ENCODE measurements around the gene APLF. TPM values are rescaled to one million over a fixed set of nuclear protein-coding genes. Genes with fewer than 3 reads are reported as not detected.
"Not testable (repeated sequence)": the region's sequence is repeated elsewhere in the genome, so short reads cannot be mapped to it uniquely, and the experiment has no call there.

The APLF gene
- polyA plus RNA-seq, 1 donor from 2014 or later, result 2.3 TPM

- Mint-ChIP-seq H3K4me3 (no peak overlapping the region), H3K9me3 (no peaks in the 10 kb centered on the region), H3K4me1 (peaks cover 5 to 7% (median 6%) of the 10 kb centered on the region in 3 donors), H3K27ac (no peak overlapping the region), H3K27me3 (no peaks in the 10 kb centered on the region), H3K36me3 (peaks cover 7% of the 10 kb centered on the region)
Observed at GRCh38 chr2:68589963-68590362, 122.6 kb downstream of the APLF start.

GRCh38 chr2:68590702-68591101 lies 123.3 kb downstream of the APLF start:
- H3K9me3 Mint-ChIP-seq, result no peaks in the 10 kb centered on the region
- H3K27ac Mint-ChIP-seq, result no peak overlapping the region
- peaks cover 7% of the 10 kb centered on the region for H3K36me3 Mint-ChIP-seq
- H3K4me3 Mint-ChIP-seq, result no peak overlapping the region
- no peaks in the 10 kb centered on the region for H3K27me3 Mint-ChIP-seq
- peaks cover 5 to 9% (median 9%) of the 10 kb centered on the region in 3 donors for H3K4me1 Mint-ChIP-seq

GRCh38 chr2:68591225-68591624 lies 123.8 kb downstream of the APLF start:
- no peak overlapping the region for H3K4me3 Mint-ChIP-seq
- H3K36me3 Mint-ChIP-seq, result peaks cover 7% of the 10 kb centered on the region
- H3K27ac Mint-ChIP-seq, result no peak overlapping the region
- no peaks in the 10 kb centered on the region for H3K9me3 Mint-ChIP-seq
- no peaks in the 10 kb centered on the region for H3K27me3 Mint-ChIP-seq
- H3K4me1 Mint-ChIP-seq, result peaks cover 5 to 9% (median 9%) of the 10 kb centered on the region in 3 donors

- Mint-ChIP-seq H3K27me3 (no peaks in the 10 kb centered on the region), H3K9me3 (peaks cover 0 to under 1% (median 0%) of the 10 kb centered on the region in 3 donors), H3K4me1 (peaks cover 5 to 9% (median 9%) of the 10 kb centered on the region in 3 donors), H3K27ac (no peak overlapping the region), H3K36me3 (peaks cover 7% of the 10 kb centered on the region), H3K4me3 (no peak overlapping the region)
Observed at GRCh38 chr2:68594041-68594440, 126.7 kb downstream of the APLF start.

GRCh38 chr2:68594674-68595492 lies 127.5 kb downstream of the APLF start:
- H3K27ac Mint-ChIP-seq, result no peak overlapping the region

GRCh38 chr2:68595493-68595785 lies 128.1 kb downstream of the APLF start:
- H3K27me3 Mint-ChIP-seq, H3K36me3 Mint-ChIP-seq, H3K4me1 Mint-ChIP-seq, H3K27ac Mint-ChIP-seq, H3K4me3 Mint-ChIP-seq: not testable (repeated sequence)
- peaks cover 0 to 11% (median 4%) of the 10 kb centered on the region in 3 donors for H3K9me3 Mint-ChIP-seq

More at GRCh38 chr2:68594674-68595492, 127.5 kb downstream of the APLF start:
- Mint-ChIP-seq H3K36me3 (peaks cover 3% of the 10 kb centered on the region), H3K9me3 (peaks cover 0 to 5% (median 2%) of the 10 kb centered on the region in 3 donors), H3K27me3 (no peaks in the 10 kb centered on the region), H3K4me3 (peak overlapping the region in 1 of 4 donors; percentile 34), H3K4me1 (peaks cover 5 to 9% (median 9%) of the 10 kb centered on the region in 3 donors)

GRCh38 chr2:68600495-68600894 lies 133.1 kb downstream of the APLF start:
- peaks cover 4 to 13% (median 11%) of the 10 kb centered on the region in 3 donors for H3K9me3 Mint-ChIP-seq
- not testable (repeated sequence) for H3K4me3 Mint-ChIP-seq, H3K4me1 Mint-ChIP-seq, H3K27ac Mint-ChIP-seq, H3K36me3 Mint-ChIP-seq, H3K27me3 Mint-ChIP-seq

GRCh38 chr2:68603059-68603458 lies 135.7 kb downstream of the APLF start:
- H3K4me3 Mint-ChIP-seq, result no peak overlapping the region
- peaks cover 3% of the 10 kb centered on the region for H3K36me3 Mint-ChIP-seq
- H3K4me1 Mint-ChIP-seq, result no peaks in the 10 kb centered on the region
- H3K9me3 Mint-ChIP-seq, result peaks cover 4 to 13% (median 13%) of the 10 kb centered on the region in 3 donors
- H3K27ac Mint-ChIP-seq, result no peak overlapping the region
- H3K27me3 Mint-ChIP-seq, result no peaks in the 10 kb centered on the region

GRCh38 chr2:68604077-68604476 lies 136.7 kb downstream of the APLF start:
- H3K36me3 Mint-ChIP-seq, result peaks cover 3% of the 10 kb centered on the region
- H3K4me3 Mint-ChIP-seq, result no peak overlapping the region
- H3K9me3 Mint-ChIP-seq, result peaks cover 4 to 13% (median 12%) of the 10 kb centered on the region in 3 donors
- no peak overlapping the region for H3K27ac Mint-ChIP-seq
- H3K27me3 Mint-ChIP-seq, result no peaks in the 10 kb centered on the region
- H3K4me1 Mint-ChIP-seq, result no peaks in the 10 kb centered on the region

- H3K27me3 Mint-ChIP-seq, result no peaks in the 10 kb centered on the region
- H3K27ac Mint-ChIP-seq, result peak overlapping the region in 1 of 3 donors; percentile 36
- no peaks in the 10 kb centered on the region for H3K4me1 Mint-ChIP-seq
- H3K36me3 Mint-ChIP-seq, result peaks cover 3% of the 10 kb centered on the region
- H3K4me3 Mint-ChIP-seq, result no peak overlapping the region
- H3K9me3 Mint-ChIP-seq, result peaks cover 5 to 20% (median 7%) of the 10 kb centered on the region in 3 donors
Observed at GRCh38 chr2:68605939-68606338, 138.6 kb downstream of the APLF start.

- no peak overlapping the region for H3K4me3 Mint-ChIP-seq
- H3K4me1 Mint-ChIP-seq, result no peaks in the 10 kb centered on the region
- peaks cover 5 to 15% (median 9%) of the 10 kb centered on the region in 3 donors for H3K9me3 Mint-ChIP-seq
- H3K27me3 Mint-ChIP-seq, result no peaks in the 10 kb centered on the region
- H3K27ac Mint-ChIP-seq, result no peak overlapping the region
- H3K36me3 Mint-ChIP-seq, result peaks cover 3% of the 10 kb centered on the region
Observed at GRCh38 chr2:68606759-68607158, 139.4 kb downstream of the APLF start.

- Mint-ChIP-seq H3K4me3 (no peak overlapping the region), H3K9me3 (peaks cover 5 to 12% (median 9%) of the 10 kb centered on the region in 3 donors), H3K27ac (no peak overlapping the region), H3K27me3 (no peaks in the 10 kb centered on the region), H3K36me3 (peaks cover 3% of the 10 kb centered on the region), H3K4me1 (no peaks in the 10 kb centered on the region)
Observed at GRCh38 chr2:68607837-68608236, 140.5 kb downstream of the APLF start.

GRCh38 chr2:68612765-68613519 lies 145.6 kb downstream of the APLF start:
- Mint-ChIP-seq H3K36me3 (peaks cover 7% of the 10 kb centered on the region), H3K27ac (no peak overlapping the region), H3K27me3 (no peaks in the 10 kb centered on the region), H3K9me3 (peaks cover 4 to 9% (median 7%) of the 10 kb centered on the region in 3 donors), H3K4me3 (no peak overlapping the region), H3K4me1 (no peaks in the 10 kb centered on the region)

- no peak overlapping the region for H3K4me3 Mint-ChIP-seq
- no peaks in the 10 kb centered on the region for H3K27me3 Mint-ChIP-seq
- peaks cover 4% of the 10 kb centered on the region for H3K36me3 Mint-ChIP-seq
- peaks cover 2 to 14% (median 8%) of the 10 kb centered on the region in 3 donors for H3K9me3 Mint-ChIP-seq
- H3K27ac Mint-ChIP-seq, result no peak overlapping the region
- peaks cover 0 to 3% (median 0%) of the 10 kb centered on the region in 3 donors for H3K4me1 Mint-ChIP-seq
Observed at GRCh38 chr2:68620772-68621171, 153.4 kb downstream of the APLF start.

GRCh38 chr2:68623820-68624219 lies 156.4 kb downstream of the APLF start:
- no peak overlapping the region for H3K27ac Mint-ChIP-seq
- H3K4me3 Mint-ChIP-seq, result no peak overlapping the region
- peaks cover 0 to 3% (median 0%) of the 10 kb centered on the region in 3 donors for H3K4me1 Mint-ChIP-seq
- H3K36me3 Mint-ChIP-seq, result peaks cover 2% of the 10 kb centered on the region
- H3K9me3 Mint-ChIP-seq, result peaks cover under 1 to 15% (median 8%) of the 10 kb centered on the region in 3 donors
- H3K27me3 Mint-ChIP-seq, result no peaks in the 10 kb centered on the region
